Spleen (tissue), 11 donors: Measurements from ENCODE around the gene UVSSA. TPM values are rescaled to one million over a fixed set of nuclear protein-coding genes. Genes with fewer than 3 reads are reported as not detected.

Experiments used
- DNase-seq: peaks from one replicate; pipeline ENCODE4 v3.0.0-alpha.2; 2020
- H3K27ac ChIP-seq, 8 donors: fragments of 200-600 bp; sonication (generic) in 7 of 8; 1 replicate in 4 of 8; 2 replicates in 4 of 8; pipeline versions ENCODE4 v1.5.0 to v1.8.0; 2016 to 2021; ENCODE audit warnings: inconsistent platforms in 4 of 8, mild to moderate bottlenecking in 4 of 8, moderate library complexity in 1 of 8
- H3K27me3 ChIP-seq, 7 donors: fragments of 200-600 bp; sonication (generic) in 6 of 7; replicated peaks in 1 of 7; 1 replicate in 4 of 7; 2 replicates in 3 of 7; pipeline versions ENCODE4 v1.5.0 to v1.8.0; 2016 to 2021; ENCODE audit warnings: inconsistent platforms in 3 of 7, mild to moderate bottlenecking in 1 of 7
- H3K36me3 ChIP-seq, 6 donors: fragments of 200-600 bp; sonication (generic) in 5 of 6; 1 replicate in 4 of 6; 2 replicates in 2 of 6; pipeline versions ENCODE4 v1.5.0 to v1.8.0; 2016 to 2021; ENCODE audit warnings: inconsistent platforms in 2 of 6
- H3K4me1 ChIP-seq, 6 donors: fragments of 200-600 bp; sonication (generic) in 5 of 6; 1 replicate in 3 of 6; 2 replicates in 3 of 6; pipeline versions ENCODE4 v1.5.0 to v1.8.0; 2016 to 2021; ENCODE audit warnings: inconsistent platforms in 3 of 6
- H3K4me3 ChIP-seq, 8 donors: fragments of 200-600 bp; sonication (generic) in 7 of 8; 1 replicate in 4 of 8; 2 replicates in 4 of 8; pipeline versions ENCODE4 v1.5.0 to v1.8.0; 2016 to 2021; ENCODE audit warnings: inconsistent platforms in 4 of 8, mild to moderate bottlenecking in 4 of 8, moderate library complexity in 2 of 8
- H3K9me3 ChIP-seq, 8 donors: fragments of 200-600 bp; sonication (generic) in 7 of 8; 1 replicate in 4 of 8; 2 replicates in 4 of 8; pipeline versions ENCODE4 v1.5.0 to v1.8.0; 2016 to 2021; ENCODE audit warnings: inconsistent platforms in 4 of 8
- POLR2A ChIP-seq, 3 donors: fragments of 450-650 bp; IDR thresholded peaks; one replicate each; pipeline ENCODE4 v1.5.1; 2017; ENCODE audit warnings: antibody characterized with exemption in 3 of 3, mild to moderate bottlenecking in 1 of 3
- POLR2AphosphoS5 ChIP-seq, 3 donors: sonication (generic); formaldehyde crosslinking; IDR thresholded peaks; one replicate each; pipeline ENCODE4 v1.5.1; 2017; ENCODE audit warnings: antibody characterized with exemption in 3 of 3
- WGBS, 5 donors: extraction: QIAGEN DNeasy Blood & Tissue Kit in 3 of 5; methylation state at CpG; one replicate each; pipeline versions ENCODE4 v1.1.5 to v1.1.7; 2013 to 2018; 5-methylcytosine and 5-hydroxymethylcytosine counted together
- intact Hi-C: fragments of 100-400 bp; cut with DNase I; formaldehyde crosslinking; loops from one replicate; pipeline ENCODE4 v1.15.0; 2023; ENCODE audit warnings: low total_unique reads
- polyA plus RNA-seq, 3 donors: library from polyadenylated mRNA; stranded (reverse); fragments of 200-250 nt; gene quantifications; one replicate each; pipeline ENCODE4 v1.2.1, GENCODE V29; 2013
- total RNA-seq, 7 donors: library from RNA; depleted of rRNA in 3 of 7; stranded (reverse); fragments of >200 nt in 3 of 7; fragmentation: NEBNext Ultra II Directional in 4 of 7; extraction: Animal tissue kit (Norgen Biotek cat#: 25700) in 4 of 7; gene quantifications; one replicate each; pipeline versions ENCODE4 v1.1.0 to v1.2.1, GENCODE V29; 2016 to 2021
- TF ChIP-seq, protein P1 (sequence below), 11 experiments: fragments of 200-600 bp in 7 of 11; fragments of 450-650 bp in 4 of 11; sonication (generic) in 4 of 11; IDR thresholded peaks in 8 of 11; conservative IDR thresholded peaks in 3 of 11; 1 replicate in 7 of 11; 2 replicates in 4 of 11; pipeline versions ENCODE4 v1.4.0 to v1.8.0; 2016 to 2021; ENCODE audit warnings: antibody characterized with exemption in 11 of 11, inconsistent platforms in 4 of 11, mild to moderate bottlenecking in 1 of 11
- donor health status: healthy with polysubstance abuse.
- donor health status: DM: no; HTN: no; CAD: no; lungs with moderate emphysema.
- donor health status: DM: no; HTN: no; CAD: no.
- donor health status: Bipolar disorder and iron deficiency.
- donor health status: healthy.
- donor health status: DM: no; HTN: no; CAD: no.
- donor health status: DM: yes; HTN: yes; CAD: no.

Gene UVSSA
- total and polyA plus RNA-seq, 10 donors: 3.0 to 54.0 (median 26.8) TPM

DNA sequence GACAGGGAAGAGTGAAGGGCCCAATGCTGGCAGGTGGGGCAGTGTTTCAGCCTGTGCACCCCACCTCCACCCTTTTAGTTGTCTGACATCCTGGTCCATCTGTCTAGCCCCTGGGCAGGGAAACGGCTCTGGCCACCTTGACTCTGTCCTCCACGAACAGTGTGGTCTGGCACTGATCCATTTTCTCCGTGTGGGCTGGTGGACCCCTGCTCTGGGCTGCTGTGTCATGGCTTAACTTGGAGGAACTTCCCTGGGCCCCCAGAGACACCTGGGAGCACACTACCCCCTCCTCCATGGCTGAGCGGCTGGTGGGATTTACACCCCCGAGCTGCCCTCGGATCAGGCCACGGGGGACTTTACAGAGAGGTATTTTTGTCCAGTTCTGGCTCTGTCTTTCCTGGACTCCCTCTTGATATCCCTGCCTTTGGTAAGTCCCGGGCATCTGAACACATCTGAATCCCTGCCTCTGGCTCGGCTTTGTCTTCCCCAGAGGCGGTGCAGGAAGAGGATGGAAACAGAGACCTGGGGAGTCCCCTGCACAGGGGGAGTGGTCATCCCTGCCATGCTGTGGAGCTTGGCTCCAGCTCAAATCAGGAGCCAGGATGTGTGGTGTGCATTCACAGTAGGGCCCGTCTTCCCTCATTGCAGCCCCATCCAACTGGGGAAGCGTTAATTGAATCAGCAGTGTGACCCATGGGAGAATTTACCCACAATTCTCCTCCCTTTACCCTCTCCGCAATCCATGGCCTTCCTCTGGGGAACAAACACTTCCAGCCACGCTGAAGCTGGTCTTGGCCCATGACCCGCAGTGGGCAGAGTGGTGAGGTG lies 65.6 kb downstream of the UVSSA start:
- Histone ChIP-seq H3K4me1 (peaks cover 0 to 14% (median 2%) of the 10 kb centered on the region in 6 donors), H3K4me3 (no peak overlapping the region), H3K36me3 (no peaks in the 10 kb centered on the region), H3K27me3 (peaks cover 8 to 98% (median 87%) of the 10 kb centered on the region in 7 donors), H3K9me3 (peaks cover 0 to 5% (median 0%) of the 10 kb centered on the region in 8 donors), H3K27ac (no peak overlapping the region)
- intact Hi-C loops: no loop called here
- WGBS, 5 donors: 54 to 72% (median 65%) methylated on average over 15 of the region's 15 CpGs
- TF ChIP-seq POLR2AphosphoS5 (IDR thresholded peaks at IDR 0.05) (no peak), POLR2A (IDR thresholded peaks at IDR 0.05) (no peak)
- TF ChIP-seq, protein P1, sequence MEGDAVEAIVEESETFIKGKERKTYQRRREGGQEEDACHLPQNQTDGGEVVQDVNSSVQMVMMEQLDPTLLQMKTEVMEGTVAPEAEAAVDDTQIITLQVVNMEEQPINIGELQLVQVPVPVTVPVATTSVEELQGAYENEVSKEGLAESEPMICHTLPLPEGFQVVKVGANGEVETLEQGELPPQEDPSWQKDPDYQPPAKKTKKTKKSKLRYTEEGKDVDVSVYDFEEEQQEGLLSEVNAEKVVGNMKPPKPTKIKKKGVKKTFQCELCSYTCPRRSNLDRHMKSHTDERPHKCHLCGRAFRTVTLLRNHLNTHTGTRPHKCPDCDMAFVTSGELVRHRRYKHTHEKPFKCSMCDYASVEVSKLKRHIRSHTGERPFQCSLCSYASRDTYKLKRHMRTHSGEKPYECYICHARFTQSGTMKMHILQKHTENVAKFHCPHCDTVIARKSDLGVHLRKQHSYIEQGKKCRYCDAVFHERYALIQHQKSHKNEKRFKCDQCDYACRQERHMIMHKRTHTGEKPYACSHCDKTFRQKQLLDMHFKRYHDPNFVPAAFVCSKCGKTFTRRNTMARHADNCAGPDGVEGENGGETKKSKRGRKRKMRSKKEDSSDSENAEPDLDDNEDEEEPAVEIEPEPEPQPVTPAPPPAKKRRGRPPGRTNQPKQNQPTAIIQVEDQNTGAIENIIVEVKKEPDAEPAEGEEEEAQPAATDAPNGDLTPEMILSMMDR (IDR thresholded peaks at IDR 0.05 in 8 of 11, conservative IDR thresholded peaks at IDR 0.05 in 3 of 11): no peak
- no peak for DNase-seq

DNA sequence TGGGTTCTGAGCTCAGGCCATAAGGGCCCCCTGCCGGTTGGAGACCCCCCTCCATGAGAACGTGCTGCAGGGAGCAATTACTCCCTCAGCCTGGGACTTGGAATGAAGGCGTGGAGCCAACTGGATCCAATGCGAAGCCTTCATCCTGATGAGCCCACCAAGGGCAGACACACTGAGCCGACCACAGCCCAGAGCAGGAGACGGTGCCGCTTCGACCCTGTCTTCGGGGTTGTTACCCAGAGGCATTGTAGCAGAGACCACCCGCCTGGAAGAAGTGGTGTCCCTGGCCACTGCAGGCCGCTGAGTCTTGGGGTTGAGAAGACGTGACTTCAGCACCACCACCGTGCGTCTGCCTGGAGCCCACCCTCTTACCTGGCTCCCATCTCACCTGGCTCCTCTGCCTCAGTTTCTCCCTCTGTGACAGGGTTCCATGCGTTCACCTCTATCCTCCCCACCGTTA lies 66.2 kb downstream of the UVSSA start:
- Histone ChIP-seq H3K4me1 (peaks cover 0 to 7% (median 0%) of the 10 kb centered on the region in 6 donors), H3K36me3 (no peaks in the 10 kb centered on the region), H3K27me3 (peaks cover 5 to 98% (median 81%) of the 10 kb centered on the region in 7 donors), H3K4me3 (no peak overlapping the region), H3K27ac (no peak overlapping the region), H3K9me3 (peaks cover 0 to 5% (median 0%) of the 10 kb centered on the region in 8 donors)
- intact Hi-C loops: no loop called here
- TF ChIP-seq POLR2A (IDR thresholded peaks at IDR 0.05) (no peak), POLR2AphosphoS5 (IDR thresholded peaks at IDR 0.05) (no peak)
- TF ChIP-seq, protein P1 (IDR thresholded peaks at IDR 0.05 in 8 of 11, conservative IDR thresholded peaks at IDR 0.05 in 3 of 11): no peak
- WGBS, 5 donors: 42 to 78% (median 60%) methylated on average over 4 to 16 of the region's 16 CpGs
- DNase-seq: no peak

DNA sequence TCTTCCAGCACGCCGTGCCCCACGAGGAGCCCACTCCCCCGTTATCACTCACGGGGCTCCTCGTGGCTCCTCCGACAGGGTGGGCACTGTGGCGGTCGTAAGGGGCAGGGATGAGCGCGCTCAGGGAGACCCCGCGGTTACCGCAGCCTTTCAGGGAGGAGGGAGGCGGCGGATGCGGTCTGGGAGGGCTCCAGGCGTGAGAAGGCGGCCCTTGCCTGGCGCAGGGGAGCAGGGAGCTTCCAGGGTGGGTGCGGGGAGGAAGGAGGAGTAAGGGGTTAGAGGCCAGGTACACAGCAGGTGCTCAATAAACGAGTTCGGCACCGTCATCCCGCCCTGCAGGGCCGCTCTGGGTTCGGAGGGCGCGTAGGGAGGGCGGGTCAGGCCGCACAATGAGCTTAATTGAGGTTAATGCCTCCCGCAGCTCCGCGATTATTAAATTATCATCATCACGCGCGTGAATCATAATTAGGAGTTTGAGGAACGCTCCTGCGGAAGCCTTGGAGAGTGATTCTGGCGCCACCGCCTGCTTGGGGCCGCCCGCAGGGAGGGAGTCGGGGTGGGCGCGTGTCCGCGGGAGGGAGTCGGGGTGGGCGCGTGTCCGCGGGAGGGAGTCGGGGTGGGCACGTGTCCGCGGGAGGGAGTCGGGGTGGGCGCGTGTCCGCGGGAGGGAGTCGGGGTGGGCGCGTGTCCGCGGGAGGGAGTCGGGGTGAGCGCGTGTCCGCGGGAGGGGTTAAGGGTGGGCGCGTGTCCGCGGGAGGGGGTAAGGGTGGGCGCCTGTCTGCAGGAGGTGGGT lies 66.9 kb downstream of the UVSSA start:
- no peak for DNase-seq
- Histone ChIP-seq H3K9me3 (peaks cover 0 to 5% (median 0%) of the 10 kb centered on the region in 8 donors), H3K27me3 (peaks cover 3 to 98% (median 74%) of the 10 kb centered on the region in 7 donors), H3K4me1 (peaks cover 0 to 5% (median 0%) of the 10 kb centered on the region in 6 donors), H3K36me3 (no peaks in the 10 kb centered on the region), H3K27ac (no peak overlapping the region), H3K4me3 (no peak overlapping the region)
- intact Hi-C loops: no loop called here
- WGBS, 5 donors: 21 to 33% (median 28%) methylated on average over 36 to 72 of the region's 77 CpGs
- no peak for TF ChIP-seq POLR2AphosphoS5 (IDR thresholded peaks at IDR 0.05)
- TF ChIP-seq, protein P1 (IDR thresholded peaks at IDR 0.05 in 8 of 11, conservative IDR thresholded peaks at IDR 0.05 in 3 of 11): no peak
- TF ChIP-seq POLR2A (IDR thresholded peaks at IDR 0.05): no peak
